HepG2 (cell line): ENCODE results near the gene NF2.

ENCODE experiments used
- CHD4 ChIP-seq: fragments of 200-600 bp; sonication (generic); IDR thresholded peaks from 2 replicates; pipeline ENCODE4 v1.7.0; 2017; ENCODE audit warnings: mild to moderate bottlenecking, low read length, borderline replicate concordance
- GZF1 ChIP-seq: sonication (generic); formaldehyde crosslinking; IDR thresholded peaks from 2 replicates; pipeline ENCODE4 v1.5.1; 2020; ENCODE audit warnings: mild to moderate bottlenecking, missing genetic modification reagents
- NR2C2 ChIP-seq: sonication (generic); formaldehyde crosslinking; IDR thresholded peaks from 2 replicates; pipeline ENCODE4 v1.4.0; 2020; ENCODE audit warnings: missing genetic modification reagents, mild to moderate bottlenecking, moderate library complexity, borderline replicate concordance
- RFXANK ChIP-seq: IDR thresholded peaks from 2 replicates; pipeline ENCODE4 v1.6.1; 2016
- SAFB2 ChIP-seq: sonication (generic); formaldehyde crosslinking; IDR thresholded peaks from 2 replicates; pipeline ENCODE4 v1.5.1; 2020; ENCODE audit warnings: missing genetic modification reagents, low read depth, mild to moderate bottlenecking, borderline replicate concordance
- TF ChIP-seq, protein P1 (sequence below): sonication (generic); formaldehyde crosslinking; IDR thresholded peaks from 2 replicates; pipeline ENCODE4 v1.5.0; 2020; ENCODE audit warnings: mild to moderate bottlenecking, missing genetic modification reagents, moderate library complexity
- TF ChIP-seq, protein P2 (sequence below): IDR thresholded peaks from 2 replicates; pipeline ENCODE4 v1.6.1; 2016; ENCODE audit warnings: missing genetic modification reagents, missing compliant biosample characterization
- TF ChIP-seq, protein P3 (sequence below): IDR thresholded peaks from 2 replicates; pipeline ENCODE4 v1.6.1; 2012; ENCODE audit warnings: inconsistent platforms
- TF ChIP-seq, protein P4 (sequence below): sonication (generic); formaldehyde crosslinking; IDR thresholded peaks from 2 replicates; pipeline ENCODE4 v1.4.0; 2020; ENCODE audit warnings: mild to moderate bottlenecking, missing genetic modification reagents
- TF ChIP-seq, protein P5 (sequence below), 2 experiments: sonication (generic) in 1 of 2; formaldehyde crosslinking in 1 of 2; IDR thresholded peaks; 2 replicates each; pipeline versions ENCODE4 v1.4.0 to v1.6.1; 2018 to 2020; ENCODE audit warnings: missing genetic modification reagents in 2 of 2, borderline replicate concordance in 1 of 2, low read depth in 1 of 2, mild to moderate bottlenecking in 1 of 2, missing biosample characterization in 1 of 2
- TF ChIP-seq, protein P6 (sequence below): IDR thresholded peaks from 2 replicates; pipeline ENCODE4 v1.6.1; 2016

DNA sequence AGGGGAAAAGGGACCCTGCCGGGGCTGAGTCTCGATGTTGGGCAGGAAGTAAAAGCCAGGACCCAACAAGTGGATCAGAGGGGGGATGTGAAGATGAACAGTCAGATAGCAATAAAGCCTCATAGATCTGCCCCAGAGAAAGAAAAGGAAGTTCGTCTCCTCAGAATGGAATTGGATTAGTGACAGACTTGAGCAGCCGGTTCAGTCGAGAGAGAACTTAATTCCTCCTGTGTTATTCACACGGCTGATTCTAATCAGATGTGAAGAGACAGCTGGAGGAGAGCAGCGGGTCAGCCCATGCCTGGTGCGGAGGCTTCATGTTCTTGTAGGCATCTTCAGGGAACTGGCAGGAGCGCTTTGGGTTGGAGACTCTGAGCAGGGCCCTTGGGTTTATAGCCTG is 87.0 kb downstream of the NF2 start:
- TF ChIP-seq CHD4 = no peak
- no peak for TF ChIP-seq RFXANK (CRISPR knock-in tag)
- TF ChIP-seq, protein P1, sequence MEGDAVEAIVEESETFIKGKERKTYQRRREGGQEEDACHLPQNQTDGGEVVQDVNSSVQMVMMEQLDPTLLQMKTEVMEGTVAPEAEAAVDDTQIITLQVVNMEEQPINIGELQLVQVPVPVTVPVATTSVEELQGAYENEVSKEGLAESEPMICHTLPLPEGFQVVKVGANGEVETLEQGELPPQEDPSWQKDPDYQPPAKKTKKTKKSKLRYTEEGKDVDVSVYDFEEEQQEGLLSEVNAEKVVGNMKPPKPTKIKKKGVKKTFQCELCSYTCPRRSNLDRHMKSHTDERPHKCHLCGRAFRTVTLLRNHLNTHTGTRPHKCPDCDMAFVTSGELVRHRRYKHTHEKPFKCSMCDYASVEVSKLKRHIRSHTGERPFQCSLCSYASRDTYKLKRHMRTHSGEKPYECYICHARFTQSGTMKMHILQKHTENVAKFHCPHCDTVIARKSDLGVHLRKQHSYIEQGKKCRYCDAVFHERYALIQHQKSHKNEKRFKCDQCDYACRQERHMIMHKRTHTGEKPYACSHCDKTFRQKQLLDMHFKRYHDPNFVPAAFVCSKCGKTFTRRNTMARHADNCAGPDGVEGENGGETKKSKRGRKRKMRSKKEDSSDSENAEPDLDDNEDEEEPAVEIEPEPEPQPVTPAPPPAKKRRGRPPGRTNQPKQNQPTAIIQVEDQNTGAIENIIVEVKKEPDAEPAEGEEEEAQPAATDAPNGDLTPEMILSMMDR (CRISPR knock-in tag) = no peak
- TF ChIP-seq NR2C2 (CRISPR knock-in tag) = no peak
- TF ChIP-seq, protein P2, sequence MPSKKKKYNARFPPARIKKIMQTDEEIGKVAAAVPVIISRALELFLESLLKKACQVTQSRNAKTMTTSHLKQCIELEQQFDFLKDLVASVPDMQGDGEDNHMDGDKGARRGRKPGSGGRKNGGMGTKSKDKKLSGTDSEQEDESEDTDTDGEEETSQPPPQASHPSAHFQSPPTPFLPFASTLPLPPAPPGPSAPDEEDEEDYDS (CRISPR knock-in tag) = no peak
- TF ChIP-seq GZF1 (CRISPR knock-in tag) = no peak
- no peak for TF ChIP-seq SAFB2 (CRISPR knock-in tag)
- TF ChIP-seq, protein P3, sequence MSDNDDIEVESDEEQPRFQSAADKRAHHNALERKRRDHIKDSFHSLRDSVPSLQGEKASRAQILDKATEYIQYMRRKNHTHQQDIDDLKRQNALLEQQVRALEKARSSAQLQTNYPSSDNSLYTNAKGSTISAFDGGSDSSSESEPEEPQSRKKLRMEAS = no peak
- TF ChIP-seq, protein P4, sequence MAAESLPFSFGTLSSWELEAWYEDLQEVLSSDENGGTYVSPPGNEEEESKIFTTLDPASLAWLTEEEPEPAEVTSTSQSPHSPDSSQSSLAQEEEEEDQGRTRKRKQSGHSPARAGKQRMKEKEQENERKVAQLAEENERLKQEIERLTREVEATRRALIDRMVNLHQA (CRISPR knock-in tag) = no peak
- TF ChIP-seq, protein P5, sequence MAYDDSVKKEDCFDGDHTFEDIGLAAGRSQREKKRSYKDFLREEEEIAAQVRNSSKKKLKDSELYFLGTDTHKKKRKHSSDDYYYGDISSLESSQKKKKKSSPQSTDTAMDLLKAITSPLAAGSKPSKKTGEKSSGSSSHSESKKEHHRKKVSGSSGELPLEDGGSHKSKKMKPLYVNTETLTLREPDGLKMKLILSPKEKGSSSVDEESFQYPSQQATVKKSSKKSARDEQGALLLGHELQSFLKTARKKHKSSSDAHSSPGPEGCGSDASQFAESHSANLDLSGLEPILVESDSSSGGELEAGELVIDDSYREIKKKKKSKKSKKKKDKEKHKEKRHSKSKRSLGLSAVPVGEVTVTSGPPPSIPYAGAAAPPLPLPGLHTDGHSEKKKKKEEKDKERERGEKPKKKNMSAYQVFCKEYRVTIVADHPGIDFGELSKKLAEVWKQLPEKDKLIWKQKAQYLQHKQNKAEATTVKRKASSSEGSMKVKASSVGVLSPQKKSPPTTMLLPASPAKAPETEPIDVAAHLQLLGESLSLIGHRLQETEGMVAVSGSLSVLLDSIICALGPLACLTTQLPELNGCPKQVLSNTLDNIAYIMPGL (CRISPR knock-in tag; IDR thresholded peaks at IDR 0.05; ENCODE audit: borderline replicate concordance in 1 of 2, low read depth in 1 of 2) = no peak
- TF ChIP-seq, protein P6, sequence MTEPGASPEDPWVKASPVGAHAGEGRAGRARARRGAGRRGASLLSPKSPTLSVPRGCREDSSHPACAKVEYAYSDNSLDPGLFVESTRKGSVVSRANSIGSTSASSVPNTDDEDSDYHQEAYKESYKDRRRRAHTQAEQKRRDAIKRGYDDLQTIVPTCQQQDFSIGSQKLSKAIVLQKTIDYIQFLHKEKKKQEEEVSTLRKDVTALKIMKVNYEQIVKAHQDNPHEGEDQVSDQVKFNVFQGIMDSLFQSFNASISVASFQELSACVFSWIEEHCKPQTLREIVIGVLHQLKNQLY = no peak
